ENCODE results near the gene ZDHHC14.
"Not testable (repeated sequence)": the region's sequence is repeated elsewhere in the genome, so short reads cannot be mapped to it uniquely, and the experiment has no call there.

Gene ZDHHC14

GRCh38 chr6:157552081-157552747, 171.2 kb downstream of the ZDHHC14 start:
- ATAC-seq (no peak), DNase-seq (ENCODE audit: low spot score in 2 of 2) (no peak)
- H3K27ac Mint-ChIP-seq, result no peak overlapping the region
- no peaks in the 10 kb centered on the region for H3K9me3 Mint-ChIP-seq
- no peak overlapping the region for H3K4me3 Mint-ChIP-seq
- H3K4me1 Mint-ChIP-seq, result peaks cover 47% of the 10 kb centered on the region
- H3K36me3 Mint-ChIP-seq, result peaks cover 12% of the 10 kb centered on the region

GRCh38 chr6:157552820-157553485, 172.0 kb downstream of the ZDHHC14 start:
- H3K27ac Mint-ChIP-seq, result no peak overlapping the region

GRCh38 chr6:157554747-157555146, 173.8 kb downstream of the ZDHHC14 start:
- peaks cover 59% of the 10 kb centered on the region for H3K4me1 Mint-ChIP-seq
- no peaks in the 10 kb centered on the region for H3K9me3 Mint-ChIP-seq
- DNase-seq (ENCODE audit: low spot score in 2 of 2), result no peak
- H3K27ac Mint-ChIP-seq, result no peak overlapping the region
- ATAC-seq, result no peak
- no peak overlapping the region for H3K4me3 Mint-ChIP-seq
- H3K36me3 Mint-ChIP-seq, result peaks cover 11% of the 10 kb centered on the region

More at GRCh38 chr6:157552820-157553485, 172.0 kb downstream of the ZDHHC14 start:
- DNase-seq (ENCODE audit: low spot score in 2 of 2) (no peak), ATAC-seq (no peak)
- no peaks in the 10 kb centered on the region for H3K9me3 Mint-ChIP-seq
- H3K36me3 Mint-ChIP-seq, result peaks cover 12% of the 10 kb centered on the region
- peaks cover 51% of the 10 kb centered on the region for H3K4me1 Mint-ChIP-seq
- H3K4me3 Mint-ChIP-seq, result no peak overlapping the region

GRCh38 chr6:157555455-157556143, 174.6 kb downstream of the ZDHHC14 start:
- H3K9me3 Mint-ChIP-seq, result no peaks in the 10 kb centered on the region
- H3K4me3 Mint-ChIP-seq, result no peak overlapping the region
- peaks cover 2% of the 10 kb centered on the region for H3K36me3 Mint-ChIP-seq
- DNase-seq (ENCODE audit: low spot score in 2 of 2), result no peak
- no peak overlapping the region for H3K27ac Mint-ChIP-seq
- peaks cover 55% of the 10 kb centered on the region for H3K4me1 Mint-ChIP-seq
- ATAC-seq, result no peak

GRCh38 chr6:157556144-157556645, 175.2 kb downstream of the ZDHHC14 start:
- Mint-ChIP-seq H3K9me3 (no peaks in the 10 kb centered on the region), H3K4me1 (peaks cover 55% of the 10 kb centered on the region), H3K36me3 (no peaks in the 10 kb centered on the region), H3K27ac (no peak overlapping the region), H3K4me3 (no peak overlapping the region)
- ATAC-seq (no peak), DNase-seq (ENCODE audit: low spot score in 2 of 2) (no peak)

GRCh38 chr6:157556671-157557430, 175.9 kb downstream of the ZDHHC14 start:
- ATAC-seq (no peak), DNase-seq (ENCODE audit: low spot score in 2 of 2) (no peak)
- Mint-ChIP-seq H3K27ac (no peak overlapping the region), H3K36me3 (peaks cover 4% of the 10 kb centered on the region), H3K4me3 (no peak overlapping the region), H3K9me3 (no peaks in the 10 kb centered on the region), H3K4me1 (peaks cover 61% of the 10 kb centered on the region)

- Mint-ChIP-seq H3K9me3 (no peaks in the 10 kb centered on the region), H3K4me3 (no peak overlapping the region), H3K36me3 (peaks cover 7% of the 10 kb centered on the region), H3K4me1 (peaks cover 68% of the 10 kb centered on the region), H3K27ac (no peak overlapping the region)
- ATAC-seq, result peak; percentile 64
- DNase-seq (ENCODE audit: low spot score in 2 of 2), result no peak
Observed at GRCh38 chr6:157557559-157557958, 176.6 kb downstream of the ZDHHC14 start.

- Mint-ChIP-seq H3K9me3 (no peaks in the 10 kb centered on the region), H3K36me3 (peaks cover 7% of the 10 kb centered on the region), H3K4me3 (no peak overlapping the region), H3K4me1 (peaks cover 67% of the 10 kb centered on the region), H3K27ac (no peak overlapping the region)
- no peak for DNase-seq (ENCODE audit: low spot score in 2 of 2)
- no peak for ATAC-seq
Observed at GRCh38 chr6:157558049-157558448, 177.1 kb downstream of the ZDHHC14 start.

GRCh38 chr6:157558487-157559200, 177.7 kb downstream of the ZDHHC14 start:
- H3K36me3 Mint-ChIP-seq, result peaks cover 7% of the 10 kb centered on the region
- H3K4me3 Mint-ChIP-seq, result no peak overlapping the region
- no peaks in the 10 kb centered on the region for H3K9me3 Mint-ChIP-seq
- ATAC-seq (peak; percentile 58), DNase-seq (ENCODE audit: low spot score in 2 of 2) (no peak)
- H3K4me1 Mint-ChIP-seq, result peaks cover 72% of the 10 kb centered on the region
- H3K27ac Mint-ChIP-seq, result no peak overlapping the region

- ATAC-seq (no peak), DNase-seq (ENCODE audit: low spot score in 2 of 2) (no peak)
- Mint-ChIP-seq H3K4me3 (no peak overlapping the region), H3K36me3 (peaks cover 7% of the 10 kb centered on the region), H3K9me3 (no peaks in the 10 kb centered on the region), H3K27ac (no peak overlapping the region), H3K4me1 (peaks cover 78% of the 10 kb centered on the region)
Observed at GRCh38 chr6:157559201-157559756, 178.3 kb downstream of the ZDHHC14 start.

- H3K9me3 Mint-ChIP-seq; H3K27ac Mint-ChIP-seq; DNase-seq (ENCODE audit: low spot score in 2 of 2); H3K4me3 Mint-ChIP-seq; H3K36me3 Mint-ChIP-seq; ATAC-seq: not testable (repeated sequence)
- peaks cover 78% of the 10 kb centered on the region for H3K4me1 Mint-ChIP-seq
Observed at GRCh38 chr6:157560063-157560462, 179.1 kb downstream of the ZDHHC14 start.

GRCh38 chr6:157560691-157561413, 179.9 kb downstream of the ZDHHC14 start:
- DNase-seq (ENCODE audit: low spot score in 2 of 2) (no peak), ATAC-seq (no peak)
- Mint-ChIP-seq H3K27ac (no peak overlapping the region), H3K4me3 (no peak overlapping the region), H3K9me3 (no peaks in the 10 kb centered on the region), H3K4me1 (peaks cover 75% of the 10 kb centered on the region), H3K36me3 (peaks cover 7% of the 10 kb centered on the region)

GRCh38 chr6:157561414-157561790, 180.4 kb downstream of the ZDHHC14 start:
- Mint-ChIP-seq H3K27ac (peak overlapping the region; percentile 80), H3K4me3 (peak overlapping the region; percentile 32)
- ATAC-seq, result no peak

More at GRCh38 chr6:157561414-157561790, 180.4 kb downstream of the ZDHHC14 start:
- H3K4me1 Mint-ChIP-seq, result peaks cover 69% of the 10 kb centered on the region
- no peak for DNase-seq (ENCODE audit: low spot score in 2 of 2)
- H3K9me3 Mint-ChIP-seq, result no peaks in the 10 kb centered on the region
- H3K36me3 Mint-ChIP-seq, result peaks cover 7% of the 10 kb centered on the region
